ENCODE data around the gene C13orf42. TPM values are rescaled to one million over a fixed set of nuclear protein-coding genes. Genes with fewer than 3 reads are reported as not detected.

The C13orf42 gene
- polyA plus RNA-seq (2011; rRNA removed) = not detected in 2 replicates
- not detected in 2 replicates for polyA minus RNA-seq (2011; rRNA and poly(A)+ RNA removed)

DNA sequence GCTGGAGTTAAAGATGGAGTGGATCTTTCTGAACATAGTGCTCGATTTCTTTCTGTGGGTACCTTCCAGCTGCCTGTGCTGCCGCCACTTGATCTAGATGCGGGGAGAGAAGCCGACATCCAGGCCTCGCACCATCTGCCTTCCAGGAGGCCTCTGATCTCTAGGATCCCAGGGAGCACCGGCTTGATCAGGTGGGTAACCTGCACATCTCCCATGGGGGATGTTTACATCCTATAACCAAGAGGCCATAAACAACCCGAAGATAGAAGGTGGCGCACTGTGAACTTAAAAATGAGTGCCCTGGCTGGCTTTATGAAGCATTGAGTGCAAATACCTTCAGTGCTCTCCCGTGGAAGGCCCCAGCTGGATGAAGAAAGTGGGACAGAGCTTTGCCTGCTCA, at the start of gene C13orf42:
C13orf42 (minus strand) TSS at position 101 of the 400 bp plus-strand sequence; CDS start at position 36, 65 bp downstream.
- CTCF ChIA-PET = interaction anchor here (1.0 kb wide), 1 partner anchor 14 kb away, joined by 3 read pairs; no protein-coding TSS in a partner anchor

DNA sequence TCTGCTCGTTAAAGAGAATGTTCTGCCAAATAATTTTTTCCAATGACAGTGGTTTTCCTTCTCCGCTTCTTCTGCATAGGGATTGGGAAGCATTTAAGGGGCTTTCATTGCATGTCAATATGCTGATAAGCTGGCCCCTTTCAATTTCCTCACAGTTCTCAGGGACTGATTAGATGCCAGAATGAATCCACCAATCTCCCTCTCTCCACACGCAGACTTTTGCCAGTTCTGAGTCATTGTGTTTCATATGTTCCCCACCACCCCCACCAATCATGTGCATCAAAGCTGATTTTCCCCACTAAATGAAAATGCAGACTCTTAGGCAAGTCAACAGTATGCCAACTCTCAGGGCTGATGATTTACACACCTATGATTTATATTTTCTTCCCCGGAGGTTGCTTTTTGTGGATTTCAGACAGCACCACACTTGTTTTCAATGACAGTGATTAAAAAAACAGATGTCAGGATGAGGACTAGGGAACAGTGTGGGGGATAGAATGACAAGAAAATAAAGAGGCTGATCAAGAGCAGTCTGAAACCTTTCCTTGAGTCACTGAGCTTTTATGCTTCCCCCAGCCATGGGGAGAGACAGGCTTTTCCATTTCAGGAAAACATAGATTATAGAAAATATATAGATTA, 47.9 kb upstream of the C13orf42 start:
- ChIA-PET POLR2A (no interaction called here), CTCF (interaction anchor here (1.3 to 1.9 kb wide), 2 partner anchors 10 to 127 kb away, joined by 5 to 7 read pairs; no protein-coding TSS in a partner anchor)
- H3K27me3 ChIP-seq (ENCODE audit: control insufficient read depth, insufficient read depth, low read length) = no peaks in the 10 kb centered on the region
- H3K4me3 ChIP-seq (ENCODE audit: low read depth, low read length) = no peak overlapping the region
- DNase-seq (ENCODE audit: low read depth) = no peak
- H3K36me3 ChIP-seq (ENCODE audit: control insufficient read depth, insufficient read depth, low read length) = no peaks in the 10 kb centered on the region
- TF ChIP-seq, protein P1, sequence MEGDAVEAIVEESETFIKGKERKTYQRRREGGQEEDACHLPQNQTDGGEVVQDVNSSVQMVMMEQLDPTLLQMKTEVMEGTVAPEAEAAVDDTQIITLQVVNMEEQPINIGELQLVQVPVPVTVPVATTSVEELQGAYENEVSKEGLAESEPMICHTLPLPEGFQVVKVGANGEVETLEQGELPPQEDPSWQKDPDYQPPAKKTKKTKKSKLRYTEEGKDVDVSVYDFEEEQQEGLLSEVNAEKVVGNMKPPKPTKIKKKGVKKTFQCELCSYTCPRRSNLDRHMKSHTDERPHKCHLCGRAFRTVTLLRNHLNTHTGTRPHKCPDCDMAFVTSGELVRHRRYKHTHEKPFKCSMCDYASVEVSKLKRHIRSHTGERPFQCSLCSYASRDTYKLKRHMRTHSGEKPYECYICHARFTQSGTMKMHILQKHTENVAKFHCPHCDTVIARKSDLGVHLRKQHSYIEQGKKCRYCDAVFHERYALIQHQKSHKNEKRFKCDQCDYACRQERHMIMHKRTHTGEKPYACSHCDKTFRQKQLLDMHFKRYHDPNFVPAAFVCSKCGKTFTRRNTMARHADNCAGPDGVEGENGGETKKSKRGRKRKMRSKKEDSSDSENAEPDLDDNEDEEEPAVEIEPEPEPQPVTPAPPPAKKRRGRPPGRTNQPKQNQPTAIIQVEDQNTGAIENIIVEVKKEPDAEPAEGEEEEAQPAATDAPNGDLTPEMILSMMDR (IDR thresholded peaks at IDR 0.05; ENCODE audit: insufficient read depth, low read depth, low read length) = no peak

More for the DNA sequence above, at the start of gene C13orf42:
- DNase-seq (ENCODE audit: low read depth) = no peak
- TF ChIP-seq, protein P1 (IDR thresholded peaks at IDR 0.05; ENCODE audit: insufficient read depth, low read depth, low read length) = no peak
- Histone ChIP-seq H3K36me3 (ENCODE audit: control insufficient read depth, insufficient read depth, low read length) (no peaks in the 10 kb centered on the region), H3K4me3 (ENCODE audit: low read depth, low read length) (no peak within 1 kb of the TSS), H3K27me3 (ENCODE audit: control insufficient read depth, insufficient read depth, low read length) (no peaks in the 10 kb centered on the region; the same call in none of the 2 replicates)
- POLR2A ChIA-PET = no interaction called here

DNA sequence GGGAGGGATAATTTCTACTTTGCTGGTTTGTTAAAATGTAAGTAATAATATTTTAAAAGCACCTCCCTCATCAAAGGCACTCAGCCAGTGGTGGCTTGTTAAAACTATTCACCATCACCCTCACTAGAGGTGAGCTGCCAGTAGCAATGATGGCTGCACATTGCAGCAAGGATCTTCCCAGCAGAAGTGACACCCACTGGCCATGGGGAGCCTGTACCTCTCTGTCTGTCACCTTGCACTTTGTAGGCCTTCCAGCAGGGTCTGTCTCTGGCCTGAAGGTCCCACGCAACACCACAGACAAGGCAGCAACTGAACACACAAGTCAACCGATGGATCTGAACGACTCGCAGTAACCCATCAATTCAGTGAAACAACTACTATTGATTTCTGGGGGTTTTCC, 47.3 kb upstream of the C13orf42 start:
- ChIA-PET POLR2A (no interaction called here), CTCF (interaction anchor here (1.3 kb wide), 1 partner anchor 128 kb away, joined by 5 read pairs; no protein-coding TSS in a partner anchor)
- no peak for DNase-seq (ENCODE audit: low read depth)
- Histone ChIP-seq H3K36me3 (ENCODE audit: control insufficient read depth, insufficient read depth, low read length) (no peaks in the 10 kb centered on the region), H3K4me3 (ENCODE audit: low read depth, low read length) (no peak overlapping the region), H3K27me3 (ENCODE audit: control insufficient read depth, insufficient read depth, low read length) (no peaks in the 10 kb centered on the region)
- TF ChIP-seq, protein P1 (IDR thresholded peaks at IDR 0.05; ENCODE audit: insufficient read depth, low read depth, low read length) = no peak

GRCh38 chr13:51156648-51157047, 45.6 kb upstream of the C13orf42 start:
- no peak for DNase-seq (ENCODE audit: low read depth)
- POLR2A ChIA-PET = no interaction called here
- Histone ChIP-seq H3K4me3 (ENCODE audit: low read depth, low read length) (no peak overlapping the region), H3K27me3 (ENCODE audit: control insufficient read depth, insufficient read depth, low read length) (no peaks in the 10 kb centered on the region), H3K36me3 (ENCODE audit: control insufficient read depth, insufficient read depth, low read length) (no peaks in the 10 kb centered on the region)
- CTCF ChIA-PET = interaction anchor here (0.9 to 1.1 kb wide), 2 partner anchors 11 to 30 kb away, joined by 3 to 4 read pairs; no protein-coding TSS in a partner anchor
- TF ChIP-seq, protein P1 (IDR thresholded peaks at IDR 0.05; ENCODE audit: insufficient read depth, low read depth, low read length) = no peak

GRCh38 chr13:51155776-51156515, 44.9 kb upstream of the C13orf42 start:
- TF ChIP-seq, protein P1 (IDR thresholded peaks at IDR 0.05; ENCODE audit: insufficient read depth, low read depth, low read length) = no peak
- H3K36me3 ChIP-seq (ENCODE audit: control insufficient read depth, insufficient read depth, low read length) = no peaks in the 10 kb centered on the region
- no peak overlapping the region for H3K4me3 ChIP-seq (ENCODE audit: low read depth, low read length)
- ChIA-PET POLR2A (no interaction called here), CTCF (interaction anchor here (0.9 to 8.0 kb wide), 3 partner anchors 10 to 131 kb away, joined by 3 to 74 read pairs (median 4); no protein-coding TSS in a partner anchor)
- DNase-seq (ENCODE audit: low read depth) = no peak
- no peaks in the 10 kb centered on the region for H3K27me3 ChIP-seq (ENCODE audit: control insufficient read depth, insufficient read depth, low read length)
